K562 (cell line): Measurements from ENCODE around the gene LRRC57. TPM values are rescaled to one million over a fixed set of nuclear protein-coding genes. Genes with fewer than 3 reads are reported as not detected.

Experiments
- ATF7 ChIP-seq: fragments of 450-650 bp; IDR thresholded peaks from 2 replicates; pipeline ENCODE4 v1.7.1; 2014; ENCODE audit warnings: mild to moderate bottlenecking, moderate library complexity
- BCOR ChIP-seq: fragments of 450-650 bp; IDR thresholded peaks from 2 replicates; pipeline ENCODE4 v1.6.1; 2016
- BHLHE40 ChIP-seq: IDR thresholded peaks from 2 replicates; pipeline ENCODE4 v1.6.1; 2011; ENCODE audit warnings: low read length, improper control_type of control experiment
- FOXA1 ChIP-seq: fragments of 450-650 bp; IDR thresholded peaks from 2 replicates; pipeline ENCODE4 v1.6.1; 2016; ENCODE audit warnings: mild to moderate bottlenecking, borderline replicate concordance
- FOXJ2 ChIP-seq: fragments of 200-800 bp; sonication (Bioruptor generic); IDR thresholded peaks from 2 replicates; pipeline ENCODE4 v1.6.1; 2016; ENCODE audit warnings: missing genetic modification characterization, missing compliant biosample characterization
- FOXM1 ChIP-seq, 2 experiments: fragments of 450-650 bp in 1 of 2; sonication (generic) in 1 of 2; formaldehyde crosslinking in 1 of 2; IDR thresholded peaks; 2 replicates each; pipeline versions ENCODE4 v1.6.1 to v1.9.0; 2017 to 2022; ENCODE audit warnings: low read depth in 2 of 2, mild to moderate bottlenecking in 2 of 2, missing genetic modification reagents in 1 of 2, moderate library complexity in 1 of 2
- HNRNPLL ChIP-seq: fragments of 200-400 bp; formaldehyde crosslinking; IDR thresholded peaks from 2 replicates; pipeline ENCODE4 v1.6.1; 2017; ENCODE audit warnings: low read length, low read depth, mild to moderate bottlenecking; ENCODE audit not compliant: poor library complexity, severe bottlenecking
- KAT7 ChIP-seq: sonication (generic); formaldehyde crosslinking; IDR thresholded peaks from 2 replicates; pipeline ENCODE4 v1.8.0; 2022; ENCODE audit warnings: missing genetic modification reagents, mild to moderate bottlenecking, borderline replicate concordance
- MTA3 ChIP-seq: fragments of 450-650 bp; formaldehyde crosslinking; IDR thresholded peaks from 2 replicates; pipeline ENCODE4 v1.6.1; 2017; ENCODE audit warnings: mild to moderate bottlenecking, borderline replicate concordance
- MYC ChIP-seq, 2 experiments: fragments of 250-450 bp in 1 of 2; sonication (Bioruptor Pico) in 1 of 2; IDR thresholded peaks; 2 replicates each; pipeline versions ENCODE4 v1.5.1 to v1.6.1; 2012 to 2021; ENCODE audit warnings: low read depth in 2 of 2, borderline replicate concordance in 1 of 2, improper control_type of control experiment in 1 of 2, low read length in 1 of 2, mild to moderate bottlenecking in 1 of 2, moderate library complexity in 1 of 2
- SOX6 ChIP-seq: fragments of 450-650 bp; IDR thresholded peaks from 2 replicates; pipeline ENCODE4 v1.6.1; 2014; ENCODE audit warnings: mild to moderate bottlenecking
- TEAD4 ChIP-seq, 2 experiments: sonication (generic) in 1 of 2; formaldehyde crosslinking in 1 of 2; IDR thresholded peaks; 2 replicates each; pipeline versions ENCODE4 v1.6.1 to v1.8.0; 2012 to 2022; ENCODE audit warnings: borderline replicate concordance in 1 of 2, inconsistent platforms in 1 of 2, low read length in 1 of 2, mild to moderate bottlenecking in 1 of 2, missing genetic modification reagents in 1 of 2
- ZSCAN29 ChIP-seq: fragments of 450-650 bp; IDR thresholded peaks from 2 replicates; pipeline ENCODE4 v1.6.1; 2017
- polyA plus RNA-seq, 8 experiments: library from polyadenylated mRNA; depleted of rRNA in 4 of 8; stranded (reverse) in 5 of 8; unstranded in 3 of 8; fragments of >200 nt; fragmentation: Nextera tagmentation in 2 of 8; fragmentation: Illumina TruSeq in 1 of 8; extraction: Ambion mirVana in 2 of 8; extraction: Trizol in 1 of 8; gene quantifications; 2 replicates each; pipeline versions ENCODE4 v1.2.1 to v1.2.3, GENCODE V29; 2011 to 2014; ENCODE audit warnings: inconsistent platforms in 1 of 8, missing spikeins in 1 of 8
- total RNA-seq, 7 experiments: library from RNA; depleted of rRNA in 6 of 7; stranded (reverse); fragments of >200 nt in 6 of 7; fragmentation: Illumina TruSeq in 2 of 7; extraction: Trizol in 2 of 7; gene quantifications; 2 replicates each; pipeline versions ENCODE4 v1.2.1 to v1.2.3, GENCODE V29; 2011 to 2021; ENCODE audit warnings: low replicate concordance in 1 of 7
- TF ChIP-seq, protein P1 (sequence below), 2 experiments: fragments of 450-650 bp in 1 of 2; sonication (generic) in 1 of 2; formaldehyde crosslinking in 1 of 2; IDR thresholded peaks; 2 replicates each; pipeline versions ENCODE4 v1.7.1 to v1.9.0; 2016 to 2022; ENCODE audit warnings: inconsistent platforms in 1 of 2, mild to moderate bottlenecking in 1 of 2, missing genetic modification reagents in 1 of 2
- TF ChIP-seq, protein P2 (sequence below), 2 experiments: fragments of 450-650 bp; conservative IDR thresholded peaks; 2 replicates each; pipeline ENCODE4 v1.6.1; 2017; ENCODE audit warnings: mild to moderate bottlenecking in 2 of 2, moderate library complexity in 2 of 2

The LRRC57 gene
- total and polyA plus RNA-seq, 9 of the 15 experiments (the other 6 are each of a cell fraction or from before 2014, with no cell fraction given), result 3.9 to 20.4 (median 14.8) TPM

DNA sequence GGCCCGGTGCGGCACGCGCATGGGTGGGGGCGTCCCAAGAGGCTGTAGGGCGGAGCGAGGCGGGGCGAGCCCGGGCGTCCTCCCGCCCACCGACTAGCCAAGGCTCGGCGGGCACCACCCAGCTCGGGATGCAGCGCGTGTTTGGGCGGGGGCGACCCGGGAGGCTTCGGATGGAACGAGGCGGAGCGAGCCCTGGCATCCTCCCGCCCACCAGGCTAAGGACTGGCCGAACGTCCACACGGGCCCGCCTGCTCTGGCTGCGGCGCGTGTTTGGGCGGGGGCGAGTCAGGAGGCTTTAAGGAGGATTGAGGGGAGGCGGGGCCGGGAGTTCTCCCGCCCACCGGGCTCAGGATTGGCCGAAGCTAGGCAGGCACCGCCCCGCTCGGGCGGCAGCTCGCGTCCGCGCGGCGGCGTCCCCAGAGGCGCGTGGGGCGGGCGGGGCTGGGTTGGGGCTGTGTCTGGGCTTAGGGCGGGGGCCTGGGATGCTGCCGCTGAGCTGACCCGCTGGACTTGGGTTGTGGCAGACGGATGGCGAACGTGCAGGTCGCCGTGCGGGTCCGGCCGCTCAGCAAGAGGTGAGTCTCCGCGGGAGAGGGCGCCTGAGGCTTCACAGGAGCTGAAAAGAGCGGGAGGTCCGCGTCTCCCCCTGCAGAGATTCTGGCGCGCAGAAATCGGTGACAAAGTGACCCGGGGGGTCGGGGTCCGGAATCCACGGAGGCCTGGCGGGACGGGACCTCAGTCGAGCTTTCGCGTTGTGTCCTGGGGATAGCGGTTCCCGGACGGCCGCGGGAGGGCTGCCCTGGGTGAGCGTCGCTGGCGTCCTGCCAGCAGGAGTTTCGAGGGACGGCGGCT, 26.8 kb upstream of the LRRC57 start, which contains the start of gene STARD9 (continued):
- TF ChIP-seq, protein P1, sequence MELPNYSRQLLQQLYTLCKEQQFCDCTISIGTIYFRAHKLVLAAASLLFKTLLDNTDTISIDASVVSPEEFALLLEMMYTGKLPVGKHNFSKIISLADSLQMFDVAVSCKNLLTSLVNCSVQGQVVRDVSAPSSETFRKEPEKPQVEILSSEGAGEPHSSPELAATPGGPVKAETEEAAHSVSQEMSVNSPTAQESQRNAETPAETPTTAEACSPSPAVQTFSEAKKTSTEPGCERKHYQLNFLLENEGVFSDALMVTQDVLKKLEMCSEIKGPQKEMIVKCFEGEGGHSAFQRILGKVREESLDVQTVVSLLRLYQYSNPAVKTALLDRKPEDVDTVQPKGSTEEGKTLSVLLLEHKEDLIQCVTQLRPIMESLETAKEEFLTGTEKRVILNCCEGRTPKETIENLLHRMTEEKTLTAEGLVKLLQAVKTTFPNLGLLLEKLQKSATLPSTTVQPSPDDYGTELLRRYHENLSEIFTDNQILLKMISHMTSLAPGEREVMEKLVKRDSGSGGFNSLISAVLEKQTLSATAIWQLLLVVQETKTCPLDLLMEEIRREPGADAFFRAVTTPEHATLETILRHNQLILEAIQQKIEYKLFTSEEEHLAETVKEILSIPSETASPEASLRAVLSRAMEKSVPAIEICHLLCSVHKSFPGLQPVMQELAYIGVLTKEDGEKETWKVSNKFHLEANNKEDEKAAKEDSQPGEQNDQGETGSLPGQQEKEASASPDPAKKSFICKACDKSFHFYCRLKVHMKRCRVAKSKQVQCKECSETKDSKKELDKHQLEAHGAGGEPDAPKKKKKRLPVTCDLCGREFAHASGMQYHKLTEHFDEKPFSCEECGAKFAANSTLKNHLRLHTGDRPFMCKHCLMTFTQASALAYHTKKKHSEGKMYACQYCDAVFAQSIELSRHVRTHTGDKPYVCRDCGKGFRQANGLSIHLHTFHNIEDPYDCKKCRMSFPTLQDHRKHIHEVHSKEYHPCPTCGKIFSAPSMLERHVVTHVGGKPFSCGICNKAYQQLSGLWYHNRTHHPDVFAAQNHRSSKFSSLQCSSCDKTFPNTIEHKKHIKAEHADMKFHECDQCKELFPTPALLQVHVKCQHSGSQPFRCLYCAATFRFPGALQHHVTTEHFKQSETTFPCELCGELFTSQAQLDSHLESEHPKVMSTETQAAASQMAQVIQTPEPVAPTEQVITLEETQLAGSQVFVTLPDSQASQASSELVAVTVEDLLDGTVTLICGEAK (IDR thresholded peaks at IDR 0.05), result no peak
- TF ChIP-seq, protein P1 (CRISPR knock-in tag; IDR thresholded peaks at IDR 0.05), result peak; percentile 58
- TF ChIP-seq FOXA1 (no peak), MTA3 (peak; percentile 96), FOXM1 (IDR thresholded peaks at IDR 0.05; ENCODE audit: low read depth) (no peak), FOXM1 (CRISPR knock-in tag; IDR thresholded peaks at IDR 0.05; ENCODE audit: low read depth) (peak; percentile 81; the same call in 1 of the 2 replicates), MYC (IDR thresholded peaks at IDR 0.05; ENCODE audit: low read depth, low read length) (peak; percentile 88), MYC (CRISPR knock-in tag; IDR thresholded peaks at IDR 0.05; ENCODE audit: borderline replicate concordance, low read depth) (no peak), ZSCAN29 (no peak), BHLHE40 (peak; percentile 80), HNRNPLL (peak; percentile 20), KAT7 (CRISPR knock-in tag) (peak; percentile 95), BCOR (peak; percentile 20; the same call in 1 of the 2 replicates), ATF7 (peak; percentile 64; the same call in 1 of the 2 replicates), TEAD4 (IDR thresholded peaks at IDR 0.05; ENCODE audit: low read length) (no peak), TEAD4 (CRISPR knock-in tag; IDR thresholded peaks at IDR 0.05; ENCODE audit: borderline replicate concordance) (peak; percentile 93; the same call in 1 of the 2 replicates), FOXJ2 (tag) (0 out of 2 replicates have a peak, but pooled peaks have one; percentile 33), SOX6 (peak; percentile 10; the same call in 1 of the 2 replicates)
- TF ChIP-seq, protein P2, sequence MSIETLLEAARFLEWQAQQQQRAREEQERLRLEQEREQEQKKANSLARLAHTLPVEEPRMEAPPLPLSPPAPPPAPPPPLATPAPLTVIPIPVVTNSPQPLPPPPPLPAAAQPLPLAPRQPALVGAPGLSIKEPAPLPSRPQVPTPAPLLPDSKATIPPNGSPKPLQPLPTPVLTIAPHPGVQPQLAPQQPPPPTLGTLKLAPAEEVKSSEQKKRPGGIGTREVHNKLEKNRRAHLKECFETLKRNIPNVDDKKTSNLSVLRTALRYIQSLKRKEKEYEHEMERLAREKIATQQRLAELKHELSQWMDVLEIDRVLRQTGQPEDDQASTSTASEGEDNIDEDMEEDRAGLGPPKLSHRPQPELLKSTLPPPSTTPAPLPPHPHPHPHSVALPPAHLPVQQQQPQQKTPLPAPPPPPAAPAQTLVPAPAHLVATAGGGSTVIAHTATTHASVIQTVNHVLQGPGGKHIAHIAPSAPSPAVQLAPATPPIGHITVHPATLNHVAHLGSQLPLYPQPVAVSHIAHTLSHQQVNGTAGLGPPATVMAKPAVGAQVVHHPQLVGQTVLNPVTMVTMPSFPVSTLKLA (conservative IDR thresholded peaks at IDR 0.05), result peak; percentile 91 to 94
